Body of pancreas (tissue), 4 donors: ENCODE measurements around the gene SERBP1.
"Not testable (repeated sequence)": the region's sequence is repeated elsewhere in the genome, so short reads cannot be mapped to it uniquely, and the experiment has no call there.

Source experiments
- CTCF ChIP-seq, 7 experiments: fragments of 450-650 bp in 4 of 7; fragments of 200-600 bp in 3 of 7; sonication (generic) in 3 of 7; IDR thresholded peaks; one replicate each; pipeline ENCODE4 v1.5.1; 2016 to 2019; ENCODE audit warnings: antibody characterized with exemption in 7 of 7
- POLR2A ChIP-seq, 3 donors: fragments of 450-650 bp; IDR thresholded peaks; one replicate each; pipeline ENCODE4 v1.6.1; 2016; ENCODE audit warnings: antibody characterized with exemption in 3 of 3, mild to moderate bottlenecking in 2 of 3

- not testable (repeated sequence) for TF ChIP-seq POLR2A, CTCF (IDR thresholded peaks at IDR 0.05)
Measured at GRCh38 chr1:67446014-67446413, 15.8 kb upstream of the SERBP1 start.
